ENCODE results near the gene TRMT2A.

TRMT2A gene

GRCh38 chr22:20142711-20143621 lies 25.9 kb upstream of the TRMT2A start:
- TF ChIP-seq CTCF (IDR thresholded peaks at IDR 0.05; ENCODE audit: low read depth, low read length, missing control alignments): no peak
- in situ Hi-C loops (cut with HindIII; ENCODE audit: low sequenced_read_pairs): no loop called here

GRCh38 chr22:20141186-20142077 lies 24.4 kb upstream of the TRMT2A start:
- no peak overlapping the region for H3K4me3 ChIP-seq (ENCODE audit: low read depth, low read length)
- DNase-seq (ENCODE audit: low read depth): peak; percentile 33
- no peak for TF ChIP-seq CTCF (IDR thresholded peaks at IDR 0.05; ENCODE audit: low read depth, low read length, missing control alignments)
- in situ Hi-C loops (cut with HindIII; ENCODE audit: low sequenced_read_pairs): no loop called here

More at GRCh38 chr22:20142711-20143621, 25.9 kb upstream of the TRMT2A start:
- H3K4me3 ChIP-seq (ENCODE audit: low read depth, low read length): no peak overlapping the region
- DNase-seq (ENCODE audit: low read depth): no peak

- in situ Hi-C loops (cut with HindIII; ENCODE audit: low sequenced_read_pairs): no loop called here
- DNase-seq (ENCODE audit: low read depth): no peak
- no peak overlapping the region for H3K4me3 ChIP-seq (ENCODE audit: low read depth, low read length)
- TF ChIP-seq CTCF (IDR thresholded peaks at IDR 0.05; ENCODE audit: low read depth, low read length, missing control alignments): no peak
Measured at GRCh38 chr22:20140521-20140964, 23.5 kb upstream of the TRMT2A start.

GRCh38 chr22:20140107-20140445 lies 23.1 kb upstream of the TRMT2A start:
- H3K4me3 ChIP-seq (ENCODE audit: low read depth, low read length): no peak overlapping the region
- no peak for DNase-seq (ENCODE audit: low read depth)
- in situ Hi-C loops (cut with HindIII; ENCODE audit: low sequenced_read_pairs): no loop called here
- TF ChIP-seq CTCF (IDR thresholded peaks at IDR 0.05; ENCODE audit: low read depth, low read length, missing control alignments): no peak

- no peak for DNase-seq (ENCODE audit: low read depth)
- TF ChIP-seq CTCF (IDR thresholded peaks at IDR 0.05; ENCODE audit: low read depth, low read length, missing control alignments): no peak
- in situ Hi-C loops (cut with HindIII; ENCODE audit: low sequenced_read_pairs): no loop called here
- H3K4me3 ChIP-seq (ENCODE audit: low read depth, low read length): no peak overlapping the region
Measured at GRCh38 chr22:20139391-20140106, 22.5 kb upstream of the TRMT2A start.

GRCh38 chr22:20138868-20139267 lies 21.8 kb upstream of the TRMT2A start:
- TF ChIP-seq CTCF (IDR thresholded peaks at IDR 0.05; ENCODE audit: low read depth, low read length, missing control alignments): no peak
- no peak overlapping the region for H3K4me3 ChIP-seq (ENCODE audit: low read depth, low read length)
- in situ Hi-C loops (cut with HindIII; ENCODE audit: low sequenced_read_pairs): no loop called here
- no peak for DNase-seq (ENCODE audit: low read depth)

All from astrocyte of the cerebellum (primary cell).